Measurements from ENCODE around the gene ASCC3. TPM values are rescaled to one million over a fixed set of nuclear protein-coding genes. Genes with fewer than 3 reads are reported as not detected.

The ASCC3 gene
- total and polyA plus RNA-seq, 4 donors: 12.8 to 32.7 (median 16.4) TPM

DNA sequence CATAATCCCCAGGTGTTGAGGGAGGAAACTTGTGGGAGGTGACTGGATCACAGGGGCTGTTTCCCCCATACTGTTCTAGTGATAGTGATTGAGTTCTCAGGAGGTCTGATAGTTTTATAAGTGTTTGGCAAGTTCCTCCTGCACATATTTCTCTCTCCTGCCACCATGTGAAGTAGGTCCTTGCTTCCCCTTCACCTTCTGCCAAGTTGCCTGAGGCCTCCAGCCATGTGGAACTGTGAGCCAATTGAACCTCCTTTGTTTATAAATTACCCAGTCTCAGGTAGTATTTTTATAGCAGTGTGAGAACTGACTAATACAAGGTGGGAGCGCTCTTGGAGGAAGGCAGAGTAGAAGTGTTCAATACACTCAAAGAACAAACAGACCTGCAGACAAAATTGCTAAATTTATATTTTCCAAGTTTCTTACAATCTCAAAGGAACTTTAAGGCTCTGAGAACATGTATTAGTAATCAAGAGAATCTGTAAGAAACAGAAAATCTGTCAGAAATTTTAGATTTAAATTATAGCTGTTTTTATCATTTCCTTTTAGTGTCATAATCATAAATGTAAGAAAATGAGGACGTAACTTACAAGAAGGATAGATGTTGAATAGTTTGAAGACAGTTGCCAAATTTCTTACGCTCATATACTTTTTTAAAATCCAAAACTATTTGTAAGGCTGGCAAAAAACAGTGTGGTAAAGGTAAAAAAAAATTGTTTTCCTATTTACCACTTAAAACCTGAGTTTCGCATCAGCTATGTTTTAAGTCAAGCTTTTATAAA lies 77.7 kb downstream of the ASCC3 start:
- no peak overlapping the region for H3K9ac ChIP-seq (ENCODE audit: low read depth in 1 of 2, low read length in 2 of 2)
- no peak overlapping the region for H3K4me3 ChIP-seq (ENCODE audit: low read depth in 1 of 3, low read length in 3 of 3)
- DNase-seq (ENCODE audit: low spot score): no peak
- no peaks in the 10 kb centered on the region for H3K4me1 ChIP-seq (ENCODE audit: control insufficient read depth in 4 of 4, insufficient read depth in 4 of 4, low read length in 3 of 4)
- H3K27ac ChIP-seq (ENCODE audit: low read depth in 1 of 2, low read length in 2 of 2): no peak overlapping the region
- 73% methylated on average over 4 of the region's 4 CpGs for WGBS
- no peaks in the 10 kb centered on the region for H3K9me3 ChIP-seq (ENCODE audit: control insufficient read depth in 4 of 4, low read length in 3 of 4)
- peaks cover 0 to 11% (median 2%) of the 10 kb centered on the region in 4 donors for H3K36me3 ChIP-seq (ENCODE audit: control insufficient read depth in 4 of 4, insufficient read depth in 3 of 4, low read depth in 1 of 4, low read length in 3 of 4)
- no peak for TF ChIP-seq NR2F2 (IDR thresholded peaks at IDR 0.05)
- no peak for TF ChIP-seq HNF4A (conservative IDR thresholded peaks at IDR 0.05)
- no peak for TF ChIP-seq JUND (IDR thresholded peaks at IDR 0.05)
- TF ChIP-seq, protein P1, sequence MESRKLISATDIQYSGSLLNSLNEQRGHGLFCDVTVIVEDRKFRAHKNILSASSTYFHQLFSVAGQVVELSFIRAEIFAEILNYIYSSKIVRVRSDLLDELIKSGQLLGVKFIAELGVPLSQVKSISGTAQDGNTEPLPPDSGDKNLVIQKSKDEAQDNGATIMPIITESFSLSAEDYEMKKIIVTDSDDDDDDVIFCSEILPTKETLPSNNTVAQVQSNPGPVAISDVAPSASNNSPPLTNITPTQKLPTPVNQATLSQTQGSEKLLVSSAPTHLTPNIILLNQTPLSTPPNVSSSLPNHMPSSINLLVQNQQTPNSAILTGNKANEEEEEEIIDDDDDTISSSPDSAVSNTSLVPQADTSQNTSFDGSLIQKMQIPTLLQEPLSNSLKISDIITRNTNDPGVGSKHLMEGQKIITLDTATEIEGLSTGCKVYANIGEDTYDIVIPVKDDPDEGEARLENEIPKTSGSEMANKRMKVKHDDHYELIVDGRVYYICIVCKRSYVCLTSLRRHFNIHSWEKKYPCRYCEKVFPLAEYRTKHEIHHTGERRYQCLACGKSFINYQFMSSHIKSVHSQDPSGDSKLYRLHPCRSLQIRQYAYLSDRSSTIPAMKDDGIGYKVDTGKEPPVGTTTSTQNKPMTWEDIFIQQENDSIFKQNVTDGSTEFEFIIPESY (IDR thresholded peaks at IDR 0.05): no peak
- TF ChIP-seq, protein P2, sequence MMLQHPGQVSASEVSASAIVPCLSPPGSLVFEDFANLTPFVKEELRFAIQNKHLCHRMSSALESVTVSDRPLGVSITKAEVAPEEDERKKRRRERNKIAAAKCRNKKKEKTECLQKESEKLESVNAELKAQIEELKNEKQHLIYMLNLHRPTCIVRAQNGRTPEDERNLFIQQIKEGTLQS (IDR thresholded peaks at IDR 0.05): no peak
- no peak for TF ChIP-seq SP1 (IDR thresholded peaks at IDR 0.05)
- no peak for TF ChIP-seq RAD21 (IDR thresholded peaks at IDR 0.05)
- no peak for TF ChIP-seq RXRA (IDR thresholded peaks at IDR 0.05)
- TF ChIP-seq HNF4G (IDR thresholded peaks at IDR 0.05): no peak
- TF ChIP-seq FOXA1 (IDR thresholded peaks at IDR 0.05): no peak
- no peak for TF ChIP-seq EGR1 (IDR thresholded peaks at IDR 0.05; ENCODE audit: low read depth in 2 of 2)
- TF ChIP-seq, protein P3, sequence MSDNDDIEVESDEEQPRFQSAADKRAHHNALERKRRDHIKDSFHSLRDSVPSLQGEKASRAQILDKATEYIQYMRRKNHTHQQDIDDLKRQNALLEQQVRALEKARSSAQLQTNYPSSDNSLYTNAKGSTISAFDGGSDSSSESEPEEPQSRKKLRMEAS (IDR thresholded peaks at IDR 0.05): no peak
- TF ChIP-seq, protein P4, sequence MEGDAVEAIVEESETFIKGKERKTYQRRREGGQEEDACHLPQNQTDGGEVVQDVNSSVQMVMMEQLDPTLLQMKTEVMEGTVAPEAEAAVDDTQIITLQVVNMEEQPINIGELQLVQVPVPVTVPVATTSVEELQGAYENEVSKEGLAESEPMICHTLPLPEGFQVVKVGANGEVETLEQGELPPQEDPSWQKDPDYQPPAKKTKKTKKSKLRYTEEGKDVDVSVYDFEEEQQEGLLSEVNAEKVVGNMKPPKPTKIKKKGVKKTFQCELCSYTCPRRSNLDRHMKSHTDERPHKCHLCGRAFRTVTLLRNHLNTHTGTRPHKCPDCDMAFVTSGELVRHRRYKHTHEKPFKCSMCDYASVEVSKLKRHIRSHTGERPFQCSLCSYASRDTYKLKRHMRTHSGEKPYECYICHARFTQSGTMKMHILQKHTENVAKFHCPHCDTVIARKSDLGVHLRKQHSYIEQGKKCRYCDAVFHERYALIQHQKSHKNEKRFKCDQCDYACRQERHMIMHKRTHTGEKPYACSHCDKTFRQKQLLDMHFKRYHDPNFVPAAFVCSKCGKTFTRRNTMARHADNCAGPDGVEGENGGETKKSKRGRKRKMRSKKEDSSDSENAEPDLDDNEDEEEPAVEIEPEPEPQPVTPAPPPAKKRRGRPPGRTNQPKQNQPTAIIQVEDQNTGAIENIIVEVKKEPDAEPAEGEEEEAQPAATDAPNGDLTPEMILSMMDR (IDR thresholded peaks at IDR 0.05; ENCODE audit: low read depth, low read length, missing input control): no peak
- TF ChIP-seq, protein P5, sequence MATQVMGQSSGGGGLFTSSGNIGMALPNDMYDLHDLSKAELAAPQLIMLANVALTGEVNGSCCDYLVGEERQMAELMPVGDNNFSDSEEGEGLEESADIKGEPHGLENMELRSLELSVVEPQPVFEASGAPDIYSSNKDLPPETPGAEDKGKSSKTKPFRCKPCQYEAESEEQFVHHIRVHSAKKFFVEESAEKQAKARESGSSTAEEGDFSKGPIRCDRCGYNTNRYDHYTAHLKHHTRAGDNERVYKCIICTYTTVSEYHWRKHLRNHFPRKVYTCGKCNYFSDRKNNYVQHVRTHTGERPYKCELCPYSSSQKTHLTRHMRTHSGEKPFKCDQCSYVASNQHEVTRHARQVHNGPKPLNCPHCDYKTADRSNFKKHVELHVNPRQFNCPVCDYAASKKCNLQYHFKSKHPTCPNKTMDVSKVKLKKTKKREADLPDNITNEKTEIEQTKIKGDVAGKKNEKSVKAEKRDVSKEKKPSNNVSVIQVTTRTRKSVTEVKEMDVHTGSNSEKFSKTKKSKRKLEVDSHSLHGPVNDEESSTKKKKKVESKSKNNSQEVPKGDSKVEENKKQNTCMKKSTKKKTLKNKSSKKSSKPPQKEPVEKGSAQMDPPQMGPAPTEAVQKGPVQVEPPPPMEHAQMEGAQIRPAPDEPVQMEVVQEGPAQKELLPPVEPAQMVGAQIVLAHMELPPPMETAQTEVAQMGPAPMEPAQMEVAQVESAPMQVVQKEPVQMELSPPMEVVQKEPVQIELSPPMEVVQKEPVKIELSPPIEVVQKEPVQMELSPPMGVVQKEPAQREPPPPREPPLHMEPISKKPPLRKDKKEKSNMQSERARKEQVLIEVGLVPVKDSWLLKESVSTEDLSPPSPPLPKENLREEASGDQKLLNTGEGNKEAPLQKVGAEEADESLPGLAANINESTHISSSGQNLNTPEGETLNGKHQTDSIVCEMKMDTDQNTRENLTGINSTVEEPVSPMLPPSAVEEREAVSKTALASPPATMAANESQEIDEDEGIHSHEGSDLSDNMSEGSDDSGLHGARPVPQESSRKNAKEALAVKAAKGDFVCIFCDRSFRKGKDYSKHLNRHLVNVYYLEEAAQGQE (IDR thresholded peaks at IDR 0.05): no peak
- TF ChIP-seq YY1 (IDR thresholded peaks at IDR 0.05): no peak
- no peaks in the 10 kb centered on the region for H3K27me3 ChIP-seq (ENCODE audit: control insufficient read depth in 4 of 4, insufficient read depth in 4 of 4, low read length in 3 of 4)

Data from liver (tissue), 9 donors.